Fibroblast of pulmonary artery (primary cell): ENCODE data around the gene NDUFS7.
A peak's percentile ranks its signal among the peaks of the same experiment; 100 is the strongest.

Experiments used
- DNase-seq: peaks from one replicate; pipeline ENCODE4 v3.0.0-alpha.2; 2010; ENCODE audit warnings: low read depth
- H3K4me3 ChIP-seq: replicated peaks from 2 replicates; pipeline ENCODE4 v1.5.1; 2011; ENCODE audit warnings: low read depth, mild to moderate bottlenecking, control low read depth, low read length, moderate library complexity
- TF ChIP-seq, protein P1 (sequence below): IDR thresholded peaks from 2 replicates; pipeline ENCODE4 v1.5.1; 2011; ENCODE audit warnings: mild to moderate bottlenecking, control low read depth, low read length, inconsistent platforms; ENCODE audit errors: missing control alignments

Gene NDUFS7

DNA sequence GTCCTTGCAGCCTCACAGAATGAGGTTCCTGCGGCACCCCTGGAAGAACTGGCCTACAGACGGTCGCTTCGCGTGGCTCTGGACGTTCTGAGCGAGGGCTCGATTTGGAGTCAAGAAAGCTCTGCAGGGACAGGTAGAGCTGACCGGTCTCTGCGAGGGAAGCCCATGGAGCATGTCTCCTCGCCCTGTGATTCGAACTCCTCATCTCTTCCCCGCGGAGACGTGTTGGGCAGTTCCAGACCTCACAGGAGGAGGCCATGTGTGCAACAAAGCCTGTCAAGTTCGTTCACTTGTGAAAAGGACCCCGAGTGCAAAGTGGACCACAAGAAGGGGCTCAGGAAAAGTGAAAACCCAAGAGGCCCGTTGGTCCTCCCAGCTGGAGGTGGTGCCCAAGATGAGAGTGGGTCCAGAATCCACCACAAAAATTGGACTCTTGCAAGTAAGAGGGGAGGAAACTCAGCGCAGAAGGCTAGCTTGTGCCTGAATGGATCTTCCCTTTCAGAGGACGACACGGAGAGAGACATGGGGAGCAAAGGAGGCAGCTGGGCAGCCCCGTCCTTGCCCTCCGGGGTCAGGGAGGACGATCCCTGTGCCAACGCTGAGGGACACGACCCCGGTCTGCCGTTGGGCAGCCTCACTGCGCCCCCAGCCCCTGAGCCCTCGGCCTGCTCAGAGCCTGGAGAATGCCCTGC lies 23.4 kb upstream of the NDUFS7 start:
- H3K4me3 ChIP-seq = no peak overlapping the region
- TF ChIP-seq, protein P1, sequence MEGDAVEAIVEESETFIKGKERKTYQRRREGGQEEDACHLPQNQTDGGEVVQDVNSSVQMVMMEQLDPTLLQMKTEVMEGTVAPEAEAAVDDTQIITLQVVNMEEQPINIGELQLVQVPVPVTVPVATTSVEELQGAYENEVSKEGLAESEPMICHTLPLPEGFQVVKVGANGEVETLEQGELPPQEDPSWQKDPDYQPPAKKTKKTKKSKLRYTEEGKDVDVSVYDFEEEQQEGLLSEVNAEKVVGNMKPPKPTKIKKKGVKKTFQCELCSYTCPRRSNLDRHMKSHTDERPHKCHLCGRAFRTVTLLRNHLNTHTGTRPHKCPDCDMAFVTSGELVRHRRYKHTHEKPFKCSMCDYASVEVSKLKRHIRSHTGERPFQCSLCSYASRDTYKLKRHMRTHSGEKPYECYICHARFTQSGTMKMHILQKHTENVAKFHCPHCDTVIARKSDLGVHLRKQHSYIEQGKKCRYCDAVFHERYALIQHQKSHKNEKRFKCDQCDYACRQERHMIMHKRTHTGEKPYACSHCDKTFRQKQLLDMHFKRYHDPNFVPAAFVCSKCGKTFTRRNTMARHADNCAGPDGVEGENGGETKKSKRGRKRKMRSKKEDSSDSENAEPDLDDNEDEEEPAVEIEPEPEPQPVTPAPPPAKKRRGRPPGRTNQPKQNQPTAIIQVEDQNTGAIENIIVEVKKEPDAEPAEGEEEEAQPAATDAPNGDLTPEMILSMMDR = no peak
- DNase-seq = no peak

DNA sequence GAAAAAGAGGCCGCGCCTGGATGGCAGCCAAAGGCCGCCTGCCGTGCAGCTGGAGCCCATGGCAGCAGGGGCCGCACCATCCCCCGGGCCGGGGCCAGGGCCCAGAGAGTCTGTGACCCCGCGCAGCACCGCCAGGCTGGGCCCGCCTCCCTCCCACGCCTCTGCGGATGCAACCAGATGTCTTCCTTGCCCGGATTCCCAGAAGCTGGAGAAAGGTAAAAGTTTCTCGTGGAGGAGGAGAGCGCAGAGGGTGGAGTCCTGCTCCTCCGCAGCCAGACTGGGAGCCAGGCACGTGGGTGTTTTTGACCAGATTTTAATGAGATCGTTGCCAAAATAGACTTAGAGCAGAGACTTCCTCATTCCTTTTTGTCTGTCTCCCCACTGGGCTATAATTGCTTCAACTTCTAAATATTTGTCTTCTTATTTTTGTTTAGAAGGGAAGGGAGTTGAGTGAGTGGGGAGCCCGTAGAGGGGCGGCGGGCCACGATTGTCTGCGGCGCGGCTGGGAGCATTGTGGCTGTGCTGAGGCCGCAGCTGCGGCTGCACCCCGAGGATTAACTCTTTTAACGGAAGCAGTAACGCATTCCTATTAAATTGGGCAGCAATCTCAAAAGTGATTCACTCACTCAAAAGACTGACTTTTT lies 22.8 kb upstream of the NDUFS7 start:
- peak; percentile 89 for DNase-seq
- H3K4me3 ChIP-seq = peak overlapping the region; percentile 41
- TF ChIP-seq, protein P1 = no peak

DNA sequence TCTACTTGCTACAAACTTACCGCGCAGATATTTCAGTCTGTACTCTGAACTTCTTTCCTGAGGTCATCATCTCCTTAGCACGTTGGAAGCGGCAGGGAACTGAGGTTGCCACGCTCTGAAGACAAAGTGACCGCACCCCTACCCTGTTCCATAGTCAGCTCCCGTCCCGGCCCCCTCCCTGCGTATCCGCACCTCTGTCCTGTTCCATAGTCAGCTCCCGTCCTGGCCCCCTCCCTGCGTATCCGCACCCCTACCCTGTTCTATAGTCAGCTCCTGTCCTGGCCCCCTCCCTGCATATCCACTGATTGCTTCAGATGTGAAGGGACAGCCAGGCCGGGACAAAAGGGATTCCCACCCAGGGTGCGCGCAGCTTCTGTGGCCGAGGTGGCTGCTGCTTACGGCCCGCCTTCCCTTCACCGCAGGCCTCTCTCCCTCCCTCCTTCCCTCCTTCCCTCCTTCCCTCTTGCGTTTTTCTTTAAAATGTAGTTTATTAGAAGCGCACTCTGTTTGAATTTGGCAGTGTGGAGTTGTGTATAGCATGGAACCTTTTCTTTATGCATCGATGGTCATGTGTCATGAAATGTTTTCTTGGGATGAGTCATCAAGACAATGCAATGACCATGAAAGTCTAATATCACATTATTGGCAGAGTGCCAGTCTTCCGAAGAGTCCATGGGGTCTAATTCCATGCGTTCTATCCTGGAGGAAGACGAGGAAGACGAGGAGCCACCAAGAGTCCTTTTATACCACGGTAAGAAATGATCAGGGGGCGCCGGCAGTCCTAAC lies 21.9 kb upstream of the NDUFS7 start:
- peak; percentile 81 for DNase-seq
- peak overlapping the region; percentile 41 for H3K4me3 ChIP-seq

DNA sequence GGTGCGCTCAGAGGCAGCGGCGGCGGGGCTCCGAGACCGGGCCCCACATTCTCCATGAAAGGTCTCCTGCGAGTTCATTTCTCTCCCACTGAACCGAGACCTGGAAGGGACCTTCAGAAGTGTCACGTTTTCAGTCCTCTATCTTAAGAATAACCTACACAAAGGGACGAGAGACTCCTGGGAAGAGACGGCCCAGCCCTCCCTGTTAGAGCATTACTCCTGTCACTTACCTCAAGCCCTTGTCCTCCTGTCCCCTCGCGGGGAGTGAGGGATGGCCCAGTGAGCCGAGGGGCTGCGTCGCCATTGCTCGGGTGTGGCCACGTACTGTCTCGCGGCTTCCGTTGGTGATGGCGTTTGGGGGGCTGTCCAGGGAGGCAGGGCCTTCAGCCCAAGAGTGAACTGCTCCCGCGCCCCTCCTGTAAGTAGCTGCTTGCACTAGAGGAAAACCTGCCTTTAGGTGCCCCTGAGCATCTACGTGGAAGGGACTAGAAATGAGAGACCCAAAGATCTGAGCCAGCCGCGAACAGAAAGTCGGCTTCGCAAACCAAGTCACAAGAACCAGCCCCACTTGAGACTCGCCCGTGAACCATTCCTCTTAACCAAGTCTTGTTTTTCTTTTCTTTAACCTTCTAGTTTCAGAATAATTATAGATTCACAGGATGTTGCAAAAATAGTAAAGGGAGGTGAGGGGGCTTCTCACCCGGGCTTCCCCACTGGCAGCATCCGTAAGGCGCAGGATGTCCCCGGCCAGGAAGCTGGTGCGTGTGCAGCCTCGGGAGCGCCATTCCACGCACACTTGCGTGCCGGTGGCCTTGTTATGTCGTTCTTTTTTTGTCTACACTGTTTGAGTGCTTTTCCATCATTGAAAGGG lies 21.1 kb upstream of the NDUFS7 start:
- no peak overlapping the region for H3K4me3 ChIP-seq

More for the DNA sequence above, 21.9 kb upstream of the NDUFS7 start:
- TF ChIP-seq, protein P1 = no peak

DNA sequence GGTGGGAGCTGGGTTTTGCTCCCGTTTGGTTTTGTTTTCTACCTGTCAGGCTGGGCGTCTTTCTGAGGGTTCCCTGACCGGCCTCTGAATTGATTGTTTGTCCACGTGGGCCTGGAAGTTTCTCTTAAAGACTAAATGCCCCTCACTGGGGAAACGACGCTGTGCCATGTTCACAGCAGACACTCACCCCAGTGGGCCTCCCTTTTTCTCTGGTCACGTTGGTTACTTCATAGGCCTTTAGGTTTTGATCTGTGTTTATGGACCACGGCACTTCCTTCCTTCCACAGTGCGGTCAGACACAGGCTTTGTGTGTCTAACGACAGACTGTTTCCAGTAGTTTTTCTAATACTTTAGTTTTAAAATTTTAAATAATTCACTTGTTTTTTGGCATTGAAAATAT lies 20.1 kb upstream of the NDUFS7 start:
- DNase-seq = no peak
- no peak overlapping the region for H3K4me3 ChIP-seq
- TF ChIP-seq, protein P1 = no peak

More for the DNA sequence above, 21.1 kb upstream of the NDUFS7 start:
- TF ChIP-seq, protein P1 = no peak
- no peak for DNase-seq

DNA sequence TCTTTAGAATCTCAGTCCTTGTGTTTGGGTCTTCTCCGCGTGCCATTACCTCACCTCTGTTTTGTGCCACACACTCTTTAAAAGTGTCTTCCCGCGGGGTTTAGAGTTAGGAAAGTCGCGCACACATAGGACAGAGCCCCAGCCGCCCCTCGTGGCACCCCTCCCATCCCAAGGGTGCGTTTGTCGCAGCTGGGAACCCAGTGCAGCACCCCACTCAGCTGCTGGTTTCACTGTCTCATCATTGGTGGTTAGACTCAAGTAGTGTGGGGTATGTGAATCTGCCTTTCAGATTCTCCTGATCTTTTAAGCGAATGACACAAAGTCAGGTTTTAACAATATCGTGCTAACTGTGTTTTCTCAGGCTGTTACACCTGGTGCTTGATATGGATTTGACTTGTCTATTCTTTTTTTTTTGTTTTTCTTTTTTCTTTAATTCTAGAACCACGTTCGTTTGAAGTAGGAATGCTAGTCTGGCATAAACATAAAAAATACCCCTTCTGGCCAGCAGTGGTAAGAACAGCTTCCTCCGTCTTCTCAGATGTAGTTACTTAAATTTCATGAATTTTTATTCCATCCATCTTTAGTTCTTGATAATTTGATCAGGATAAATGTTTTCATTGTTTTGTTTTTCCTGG lies 19.5 kb upstream of the NDUFS7 start:
- no peak overlapping the region for H3K4me3 ChIP-seq
- TF ChIP-seq, protein P1 = peak; percentile 21

More for the DNA sequence above, 19.5 kb upstream of the NDUFS7 start:
- DNase-seq = no peak
